Mesothelial cell of epicardium (in vitro differentiated cells): ENCODE results near the gene BCAN. TPM values are rescaled to one million over a fixed set of nuclear protein-coding genes. Genes with fewer than 3 reads are reported as not detected.

Experiments used
- DNase-seq, 2 experiments: peaks; one replicate each; pipeline ENCODE4 v3.0.0; 2021; ENCODE audit warnings: low spot score in 2 of 2; ENCODE audit not compliant: unreplicated experiment in 2 of 2
- H3K27ac Mint-ChIP-seq: 2 replicates; pipeline ENCODE4 v1.8.0; 2021; ENCODE audit warnings: mixed read lengths
- H3K27me3 Mint-ChIP-seq: 2 replicates; pipeline ENCODE4 v1.8.0; 2021; ENCODE audit warnings: low read depth, mixed read lengths
- H3K36me3 Mint-ChIP-seq: 2 replicates; pipeline ENCODE4 v1.8.0; 2021; ENCODE audit warnings: mixed read lengths
- H3K4me1 Mint-ChIP-seq: 2 replicates; pipeline ENCODE4 v1.8.0; 2021; ENCODE audit warnings: mixed read lengths
- H3K4me3 Mint-ChIP-seq: 2 replicates; pipeline ENCODE4 v1.8.0; 2021; ENCODE audit warnings: mild to moderate bottlenecking, moderate library complexity, mixed read lengths
- H3K9me3 Mint-ChIP-seq: 2 replicates; pipeline ENCODE4 v1.8.0; 2021; ENCODE audit warnings: mixed read lengths
- total RNA-seq: library from RNA; stranded (reverse); gene quantifications from 3 replicates; pipeline ENCODE4 v1.2.1, GENCODE V29; 2021
- TF ChIP-seq, protein P1 (sequence below): fragments of 200-600 bp; sonication (generic); IDR thresholded peaks from one replicate; pipeline ENCODE4 v1.5.0; 2021; ENCODE audit warnings: antibody characterized with exemption; ENCODE audit not compliant: unreplicated experiment

Gene BCAN
- total RNA-seq, 1 donor from 2014 or later, result 0.85 TPM

DNA sequence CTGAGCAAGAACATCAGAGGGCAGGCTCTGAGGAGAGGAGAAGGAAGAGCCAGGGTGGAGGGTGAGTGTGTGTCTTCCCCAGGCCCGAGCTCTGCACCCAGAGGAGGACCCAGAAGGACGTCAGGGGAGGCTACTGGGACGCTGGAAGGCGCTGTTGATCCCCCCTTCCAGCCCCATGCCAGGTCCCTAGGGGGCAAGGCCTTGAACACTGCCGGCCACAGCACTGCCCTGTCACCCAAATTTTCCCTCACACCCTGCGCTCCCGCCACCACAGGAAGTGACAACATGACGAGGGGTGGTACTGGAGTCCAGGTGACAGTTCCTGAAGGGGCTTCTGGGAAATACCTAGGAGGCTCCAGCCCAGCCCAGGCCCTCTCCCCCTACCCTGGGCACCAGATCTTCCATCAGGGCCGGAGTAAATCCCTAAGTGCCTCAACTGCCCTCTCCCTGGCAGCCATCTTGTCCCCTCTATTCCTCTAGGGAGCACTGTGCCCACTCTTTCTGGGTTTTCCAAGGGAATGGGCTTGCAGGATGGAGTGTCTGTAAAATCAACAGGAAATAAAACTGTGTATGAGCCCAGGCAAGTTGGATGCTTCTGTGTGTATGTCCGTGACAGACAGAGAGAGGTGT lies 17.1 kb downstream of the BCAN start:
- H3K4me1 Mint-ChIP-seq, result peaks cover 49% of the 10 kb centered on the region
- no peak overlapping the region for H3K27ac Mint-ChIP-seq
- no peak overlapping the region for H3K4me3 Mint-ChIP-seq
- TF ChIP-seq, protein P1, sequence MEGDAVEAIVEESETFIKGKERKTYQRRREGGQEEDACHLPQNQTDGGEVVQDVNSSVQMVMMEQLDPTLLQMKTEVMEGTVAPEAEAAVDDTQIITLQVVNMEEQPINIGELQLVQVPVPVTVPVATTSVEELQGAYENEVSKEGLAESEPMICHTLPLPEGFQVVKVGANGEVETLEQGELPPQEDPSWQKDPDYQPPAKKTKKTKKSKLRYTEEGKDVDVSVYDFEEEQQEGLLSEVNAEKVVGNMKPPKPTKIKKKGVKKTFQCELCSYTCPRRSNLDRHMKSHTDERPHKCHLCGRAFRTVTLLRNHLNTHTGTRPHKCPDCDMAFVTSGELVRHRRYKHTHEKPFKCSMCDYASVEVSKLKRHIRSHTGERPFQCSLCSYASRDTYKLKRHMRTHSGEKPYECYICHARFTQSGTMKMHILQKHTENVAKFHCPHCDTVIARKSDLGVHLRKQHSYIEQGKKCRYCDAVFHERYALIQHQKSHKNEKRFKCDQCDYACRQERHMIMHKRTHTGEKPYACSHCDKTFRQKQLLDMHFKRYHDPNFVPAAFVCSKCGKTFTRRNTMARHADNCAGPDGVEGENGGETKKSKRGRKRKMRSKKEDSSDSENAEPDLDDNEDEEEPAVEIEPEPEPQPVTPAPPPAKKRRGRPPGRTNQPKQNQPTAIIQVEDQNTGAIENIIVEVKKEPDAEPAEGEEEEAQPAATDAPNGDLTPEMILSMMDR, result no peak
- no peaks in the 10 kb centered on the region for H3K36me3 Mint-ChIP-seq
- DNase-seq, result no peak
- H3K27me3 Mint-ChIP-seq, result peaks cover 51% of the 10 kb centered on the region
- no peaks in the 10 kb centered on the region for H3K9me3 Mint-ChIP-seq

- Mint-ChIP-seq H3K9me3 (no peaks in the 10 kb centered on the region), H3K36me3 (no peaks in the 10 kb centered on the region), H3K4me3 (peak overlapping the region; percentile 34), H3K27me3 (peaks cover 46% of the 10 kb centered on the region), H3K4me1 (peaks cover 54% of the 10 kb centered on the region), H3K27ac (no peak overlapping the region)
- TF ChIP-seq, protein P1, result no peak
- DNase-seq, result no peak
These were observed 17.7 kb downstream of the BCAN start for GRCh38 chr1:156659661-156659987.

- peak; percentile 96 to 97 for DNase-seq
- H3K27me3 Mint-ChIP-seq, result peaks cover 40% of the 10 kb centered on the region
- H3K4me3 Mint-ChIP-seq, result peak overlapping the region; percentile 51
- no peaks in the 10 kb centered on the region for H3K36me3 Mint-ChIP-seq
- peak overlapping the region; percentile 87 for H3K27ac Mint-ChIP-seq
- H3K4me1 Mint-ChIP-seq, result peaks cover 58% of the 10 kb centered on the region
- TF ChIP-seq, protein P1, result peak; percentile 93
- H3K9me3 Mint-ChIP-seq, result no peaks in the 10 kb centered on the region
These were observed 18.3 kb downstream of the BCAN start for GRCh38 chr1:156659988-156660751.

DNA sequence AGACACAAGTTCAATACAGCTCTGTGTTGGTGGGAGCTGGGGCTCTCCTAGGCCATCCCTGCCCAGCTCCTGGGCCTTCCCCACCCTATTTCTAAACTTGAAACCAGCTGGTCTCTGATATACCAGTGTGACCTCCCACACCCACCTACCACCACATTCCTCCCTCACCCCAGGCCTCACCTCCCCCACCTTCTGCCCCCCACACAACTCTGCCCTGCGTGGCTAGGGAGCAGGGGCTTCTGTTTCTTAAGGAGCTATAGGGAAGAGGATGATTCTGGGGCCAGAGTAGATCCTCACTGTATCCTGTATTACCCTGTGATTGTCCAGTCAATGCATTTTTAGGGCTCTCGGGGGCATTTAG lies 18.8 kb downstream of the BCAN start:
- peaks cover 35% of the 10 kb centered on the region for H3K27me3 Mint-ChIP-seq
- peaks cover 64% of the 10 kb centered on the region for H3K4me1 Mint-ChIP-seq
- no peaks in the 10 kb centered on the region for H3K36me3 Mint-ChIP-seq
- TF ChIP-seq, protein P1, result no peak
- H3K9me3 Mint-ChIP-seq, result no peaks in the 10 kb centered on the region
- no peak overlapping the region for H3K4me3 Mint-ChIP-seq
- DNase-seq, result no peak
- peak overlapping the region; percentile 87 for H3K27ac Mint-ChIP-seq

GRCh38 chr1:156662005-156662799 lies 20.3 kb downstream of the BCAN start:
- Mint-ChIP-seq H3K27ac (peak overlapping the region; percentile 87), H3K9me3 (no peaks in the 10 kb centered on the region), H3K4me1 (peaks cover 68% of the 10 kb centered on the region), H3K4me3 (no peak overlapping the region), H3K36me3 (no peaks in the 10 kb centered on the region), H3K27me3 (peaks cover 20% of the 10 kb centered on the region)
- TF ChIP-seq, protein P1, result no peak
- DNase-seq, result no peak
